ENCODE results near the gene FBXO40. TPM values are rescaled to one million over a fixed set of nuclear protein-coding genes. Genes with fewer than 3 reads are reported as not detected.

The FBXO40 gene
- total RNA-seq, 1 donor from 2014 or later: not detected

DNA sequence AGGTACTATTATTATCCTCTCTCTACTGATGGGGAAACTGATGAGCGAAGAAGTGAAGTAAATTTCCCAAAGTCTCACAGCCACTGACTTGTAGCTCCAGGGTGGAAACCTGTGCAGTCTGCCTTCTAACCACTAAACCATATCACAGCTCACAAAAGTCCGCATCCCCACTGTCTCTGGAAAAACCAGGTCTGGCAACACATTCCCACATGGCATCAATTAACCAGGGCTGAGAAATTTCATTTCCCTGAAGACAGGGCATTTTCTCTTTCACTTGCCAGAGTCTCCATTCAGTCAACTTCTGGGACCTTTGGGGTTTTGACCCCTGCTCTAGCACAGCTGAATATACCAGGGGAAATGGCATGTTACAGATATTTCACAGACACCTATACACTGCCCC lies 26.5 kb downstream of the FBXO40 start:
- FAIRE-seq (no peak), DNase-seq (ENCODE audit: low read depth) (no peak)
- H3K27me3 Mint-ChIP-seq (ENCODE audit: low read depth, unreplicated experiment): peaks cover 4% of the 10 kb centered on the region
- H3K4me1 ChIP-seq (ENCODE audit: insufficient read depth, low read length): no peaks in the 10 kb centered on the region
- TF ChIP-seq, protein P1, sequence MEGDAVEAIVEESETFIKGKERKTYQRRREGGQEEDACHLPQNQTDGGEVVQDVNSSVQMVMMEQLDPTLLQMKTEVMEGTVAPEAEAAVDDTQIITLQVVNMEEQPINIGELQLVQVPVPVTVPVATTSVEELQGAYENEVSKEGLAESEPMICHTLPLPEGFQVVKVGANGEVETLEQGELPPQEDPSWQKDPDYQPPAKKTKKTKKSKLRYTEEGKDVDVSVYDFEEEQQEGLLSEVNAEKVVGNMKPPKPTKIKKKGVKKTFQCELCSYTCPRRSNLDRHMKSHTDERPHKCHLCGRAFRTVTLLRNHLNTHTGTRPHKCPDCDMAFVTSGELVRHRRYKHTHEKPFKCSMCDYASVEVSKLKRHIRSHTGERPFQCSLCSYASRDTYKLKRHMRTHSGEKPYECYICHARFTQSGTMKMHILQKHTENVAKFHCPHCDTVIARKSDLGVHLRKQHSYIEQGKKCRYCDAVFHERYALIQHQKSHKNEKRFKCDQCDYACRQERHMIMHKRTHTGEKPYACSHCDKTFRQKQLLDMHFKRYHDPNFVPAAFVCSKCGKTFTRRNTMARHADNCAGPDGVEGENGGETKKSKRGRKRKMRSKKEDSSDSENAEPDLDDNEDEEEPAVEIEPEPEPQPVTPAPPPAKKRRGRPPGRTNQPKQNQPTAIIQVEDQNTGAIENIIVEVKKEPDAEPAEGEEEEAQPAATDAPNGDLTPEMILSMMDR (IDR thresholded peaks at IDR 0.05; ENCODE audit: insufficient read depth, low read depth, low read length): no peak
- TF ChIP-seq EZH2 (IDR thresholded peaks at IDR 0.05; ENCODE audit: insufficient read depth, low read length): no peak
- no peaks in the 10 kb centered on the region for H3K79me2 ChIP-seq (ENCODE audit: insufficient read depth, low read length)
- peaks cover 2% of the 10 kb centered on the region for H3K27me3 ChIP-seq (ENCODE audit: insufficient read depth, low read length)
- H3K9ac ChIP-seq (ENCODE audit: low read length): no peak overlapping the region
- H4K20me1 ChIP-seq (ENCODE audit: insufficient read depth, low read length): no peaks in the 10 kb centered on the region
- no peak overlapping the region for H3K4me3 Mint-ChIP-seq (ENCODE audit: unreplicated experiment)
- no peak overlapping the region for H3K27ac ChIP-seq (ENCODE audit: low read depth, low read length)
- no peaks in the 10 kb centered on the region for H3K36me3 ChIP-seq (ENCODE audit: insufficient read depth, low read length)
- H2AFZ ChIP-seq (ENCODE audit: low read depth, low read length): no peak overlapping the region
- no peak overlapping the region for H3K4me3 ChIP-seq (ENCODE audit: insufficient read depth, low read depth, low read length)
- no peaks in the 10 kb centered on the region for H3K36me3 Mint-ChIP-seq (ENCODE audit: low read depth, unreplicated experiment)
- no peak overlapping the region for H3K27ac Mint-ChIP-seq (ENCODE audit: unreplicated experiment)
- H3K9me3 Mint-ChIP-seq (ENCODE audit: unreplicated experiment): no peaks in the 10 kb centered on the region
- H3K9me3 ChIP-seq (ENCODE audit: insufficient read depth, low read depth, low read length): no peaks in the 10 kb centered on the region
- no peaks in the 10 kb centered on the region for H3K4me1 Mint-ChIP-seq (ENCODE audit: low read depth, unreplicated experiment)
- H3K4me2 ChIP-seq (ENCODE audit: low read length): no peak overlapping the region

DNA sequence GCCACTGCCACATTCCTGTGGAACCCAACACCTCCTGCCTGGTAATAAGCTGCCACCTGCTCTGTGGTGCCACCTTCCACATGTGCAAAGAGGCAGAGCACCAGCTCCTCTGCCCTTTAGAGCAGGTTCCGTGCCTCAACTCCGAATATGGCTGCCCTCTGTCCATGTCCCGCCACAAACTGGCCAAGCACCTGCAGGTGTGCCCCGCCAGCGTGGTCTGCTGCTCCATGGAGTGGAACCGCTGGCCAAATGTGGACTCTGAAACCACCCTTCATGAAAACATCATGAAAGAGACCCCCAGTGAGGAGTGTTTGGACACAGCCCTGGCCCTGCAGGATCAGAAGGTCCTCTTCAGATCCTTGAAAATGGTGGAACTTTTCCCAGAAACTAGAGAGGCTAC lies 28.3 kb downstream of the FBXO40 start:
- Histone ChIP-seq H3K4me3 (ENCODE audit: insufficient read depth, low read depth, low read length) (no peak overlapping the region), H3K4me2 (ENCODE audit: low read length) (no peak overlapping the region), H3K79me2 (ENCODE audit: insufficient read depth, low read length) (no peaks in the 10 kb centered on the region), H4K20me1 (ENCODE audit: insufficient read depth, low read length) (no peaks in the 10 kb centered on the region), H3K9me3 (ENCODE audit: insufficient read depth, low read depth, low read length) (no peaks in the 10 kb centered on the region), H3K4me1 (ENCODE audit: insufficient read depth, low read length) (no peaks in the 10 kb centered on the region), H3K27ac (ENCODE audit: low read depth, low read length) (no peak overlapping the region), H2AFZ (ENCODE audit: low read depth, low read length) (no peak overlapping the region), H3K9ac (ENCODE audit: low read length) (no peak overlapping the region), H3K36me3 (ENCODE audit: insufficient read depth, low read length) (no peaks in the 10 kb centered on the region), H3K27me3 (ENCODE audit: insufficient read depth, low read length) (peaks cover 2% of the 10 kb centered on the region)
- Mint-ChIP-seq H3K27me3 (ENCODE audit: low read depth, unreplicated experiment) (peaks cover 4% of the 10 kb centered on the region), H3K4me3 (ENCODE audit: unreplicated experiment) (no peak overlapping the region), H3K4me1 (ENCODE audit: low read depth, unreplicated experiment) (no peaks in the 10 kb centered on the region), H3K9me3 (ENCODE audit: unreplicated experiment) (no peaks in the 10 kb centered on the region), H3K27ac (ENCODE audit: unreplicated experiment) (no peak overlapping the region), H3K36me3 (ENCODE audit: low read depth, unreplicated experiment) (no peaks in the 10 kb centered on the region)
- no peak for TF ChIP-seq EZH2 (IDR thresholded peaks at IDR 0.05; ENCODE audit: insufficient read depth, low read length)
- TF ChIP-seq, protein P1 (IDR thresholded peaks at IDR 0.05; ENCODE audit: insufficient read depth, low read depth, low read length): no peak
- DNase-seq (ENCODE audit: low read depth): no peak
- FAIRE-seq: no peak

DNA sequence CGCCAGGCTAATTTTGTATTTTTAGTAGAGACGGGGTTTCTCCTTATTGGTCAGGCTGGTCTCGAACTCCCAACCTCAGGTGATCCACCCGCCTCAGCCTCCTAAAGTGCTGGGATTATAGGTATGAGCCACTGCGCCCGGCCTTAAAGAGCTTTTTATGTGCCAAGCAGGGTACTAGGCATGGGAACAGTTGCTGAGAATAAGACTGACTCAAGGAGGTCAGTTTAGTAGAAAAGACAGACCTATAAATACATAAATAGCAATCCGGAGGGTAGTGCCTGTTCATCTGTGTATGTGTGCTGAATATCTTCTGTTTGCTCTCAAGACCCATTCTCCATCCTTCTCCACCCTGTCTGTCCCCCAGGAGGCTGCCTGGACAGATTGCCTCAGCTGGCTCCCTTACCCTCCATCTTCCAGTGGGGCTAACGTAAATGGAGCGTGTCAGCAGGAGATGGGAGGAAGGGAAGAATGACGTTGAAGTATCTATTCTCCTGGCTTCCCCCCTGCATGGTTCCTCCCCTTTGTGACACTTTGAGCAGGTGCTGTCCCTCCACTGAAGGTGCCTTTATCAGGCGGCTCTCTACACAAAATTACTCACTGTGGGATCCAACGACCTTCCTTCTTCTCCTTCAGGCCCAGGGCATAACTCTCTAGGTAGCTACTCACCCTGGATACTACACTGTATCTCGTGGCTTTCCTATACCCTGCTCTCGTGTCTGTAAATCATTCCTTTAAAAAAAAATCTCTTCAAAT lies 31.1 kb downstream of the FBXO40 start:
- Mint-ChIP-seq H3K36me3 (ENCODE audit: low read depth, unreplicated experiment) (no peaks in the 10 kb centered on the region), H3K27ac (ENCODE audit: unreplicated experiment) (no peak overlapping the region), H3K27me3 (ENCODE audit: low read depth, unreplicated experiment) (peaks cover 4% of the 10 kb centered on the region), H3K9me3 (ENCODE audit: unreplicated experiment) (no peaks in the 10 kb centered on the region), H3K4me3 (ENCODE audit: unreplicated experiment) (no peak overlapping the region), H3K4me1 (ENCODE audit: low read depth, unreplicated experiment) (no peaks in the 10 kb centered on the region)
- Histone ChIP-seq H3K36me3 (ENCODE audit: insufficient read depth, low read length) (no peaks in the 10 kb centered on the region), H3K4me1 (ENCODE audit: insufficient read depth, low read length) (no peaks in the 10 kb centered on the region), H3K4me2 (ENCODE audit: low read length) (no peak overlapping the region), H3K9ac (ENCODE audit: low read length) (no peak overlapping the region), H3K79me2 (ENCODE audit: insufficient read depth, low read length) (no peaks in the 10 kb centered on the region), H2AFZ (ENCODE audit: low read depth, low read length) (no peak overlapping the region), H4K20me1 (ENCODE audit: insufficient read depth, low read length) (no peaks in the 10 kb centered on the region), H3K27ac (ENCODE audit: low read depth, low read length) (no peak overlapping the region), H3K9me3 (ENCODE audit: insufficient read depth, low read depth, low read length) (no peaks in the 10 kb centered on the region), H3K4me3 (ENCODE audit: insufficient read depth, low read depth, low read length) (no peak overlapping the region), H3K27me3 (ENCODE audit: insufficient read depth, low read length) (peaks cover 2% of the 10 kb centered on the region)
- TF ChIP-seq, protein P1 (IDR thresholded peaks at IDR 0.05; ENCODE audit: insufficient read depth, low read depth, low read length): no peak
- FAIRE-seq (no peak), DNase-seq (ENCODE audit: low read depth) (no peak)

All from astrocyte (in vitro differentiated cells and primary cell).